Progenitor cell of endocrine pancreas (in vitro differentiated cells): ENCODE results near the gene CCDC88B. TPM values are rescaled to one million over a fixed set of nuclear protein-coding genes. Genes with fewer than 3 reads are reported as not detected.

Source experiments
- DNase-seq: peaks from one replicate; pipeline ENCODE4 v3.0.0; 2021; ENCODE audit warnings: low spot score; ENCODE audit not compliant: unreplicated experiment
- H3K27ac Mint-ChIP-seq: 2 replicates; pipeline ENCODE4 v1.8.0; 2021; ENCODE audit warnings: mild to moderate bottlenecking, moderate library complexity, mixed read lengths
- H3K27me3 Mint-ChIP-seq: 2 replicates; pipeline ENCODE4 v1.8.0; 2021; ENCODE audit warnings: mixed read lengths
- H3K36me3 Mint-ChIP-seq: 2 replicates; pipeline ENCODE4 v1.8.0; 2022; ENCODE audit warnings: mixed read lengths; ENCODE audit not compliant: insufficient read depth
- H3K4me1 Mint-ChIP-seq: 2 replicates; pipeline ENCODE4 v1.8.0; 2021; ENCODE audit warnings: low read depth, mixed read lengths
- H3K4me3 Mint-ChIP-seq: 2 replicates; pipeline ENCODE4 v1.8.0; 2021; ENCODE audit warnings: low read depth, mild to moderate bottlenecking, moderate library complexity, mixed read lengths
- H3K9me3 Mint-ChIP-seq: 2 replicates; pipeline ENCODE4 v1.8.0; 2021; ENCODE audit warnings: low read depth, mixed read lengths
- total RNA-seq: library from RNA; stranded (reverse); gene quantifications from 2 replicates; pipeline ENCODE4 v1.2.1, GENCODE V29; 2021
- TF ChIP-seq, protein P1 (sequence below): fragments of 200-600 bp; sonication (generic); IDR thresholded peaks from one replicate; pipeline ENCODE4 v1.5.0; 2021; ENCODE audit warnings: antibody characterized with exemption, mild to moderate bottlenecking; ENCODE audit not compliant: unreplicated experiment

CCDC88B gene
- total RNA-seq, 1 donor from 2014 or later: 4.3 TPM

GRCh38 chr11:64366751-64367150, 26.7 kb downstream of the CCDC88B start:
- no peak overlapping the region for H3K27ac Mint-ChIP-seq
- no peaks in the 10 kb centered on the region for H3K4me1 Mint-ChIP-seq
- no peak overlapping the region for H3K4me3 Mint-ChIP-seq
- no peaks in the 10 kb centered on the region for H3K27me3 Mint-ChIP-seq
- TF ChIP-seq, protein P1, sequence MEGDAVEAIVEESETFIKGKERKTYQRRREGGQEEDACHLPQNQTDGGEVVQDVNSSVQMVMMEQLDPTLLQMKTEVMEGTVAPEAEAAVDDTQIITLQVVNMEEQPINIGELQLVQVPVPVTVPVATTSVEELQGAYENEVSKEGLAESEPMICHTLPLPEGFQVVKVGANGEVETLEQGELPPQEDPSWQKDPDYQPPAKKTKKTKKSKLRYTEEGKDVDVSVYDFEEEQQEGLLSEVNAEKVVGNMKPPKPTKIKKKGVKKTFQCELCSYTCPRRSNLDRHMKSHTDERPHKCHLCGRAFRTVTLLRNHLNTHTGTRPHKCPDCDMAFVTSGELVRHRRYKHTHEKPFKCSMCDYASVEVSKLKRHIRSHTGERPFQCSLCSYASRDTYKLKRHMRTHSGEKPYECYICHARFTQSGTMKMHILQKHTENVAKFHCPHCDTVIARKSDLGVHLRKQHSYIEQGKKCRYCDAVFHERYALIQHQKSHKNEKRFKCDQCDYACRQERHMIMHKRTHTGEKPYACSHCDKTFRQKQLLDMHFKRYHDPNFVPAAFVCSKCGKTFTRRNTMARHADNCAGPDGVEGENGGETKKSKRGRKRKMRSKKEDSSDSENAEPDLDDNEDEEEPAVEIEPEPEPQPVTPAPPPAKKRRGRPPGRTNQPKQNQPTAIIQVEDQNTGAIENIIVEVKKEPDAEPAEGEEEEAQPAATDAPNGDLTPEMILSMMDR: no peak
- DNase-seq: no peak
- peaks cover 30% of the 10 kb centered on the region for H3K36me3 Mint-ChIP-seq
- no peaks in the 10 kb centered on the region for H3K9me3 Mint-ChIP-seq

- TF ChIP-seq, protein P1: no peak
- Mint-ChIP-seq H3K4me1 (no peaks in the 10 kb centered on the region), H3K27me3 (no peaks in the 10 kb centered on the region), H3K4me3 (no peak overlapping the region), H3K36me3 (peaks cover 28% of the 10 kb centered on the region), H3K9me3 (no peaks in the 10 kb centered on the region), H3K27ac (no peak overlapping the region)
- no peak for DNase-seq
Measured at GRCh38 chr11:64367931-64368672, 28.1 kb downstream of the CCDC88B start.

DNA sequence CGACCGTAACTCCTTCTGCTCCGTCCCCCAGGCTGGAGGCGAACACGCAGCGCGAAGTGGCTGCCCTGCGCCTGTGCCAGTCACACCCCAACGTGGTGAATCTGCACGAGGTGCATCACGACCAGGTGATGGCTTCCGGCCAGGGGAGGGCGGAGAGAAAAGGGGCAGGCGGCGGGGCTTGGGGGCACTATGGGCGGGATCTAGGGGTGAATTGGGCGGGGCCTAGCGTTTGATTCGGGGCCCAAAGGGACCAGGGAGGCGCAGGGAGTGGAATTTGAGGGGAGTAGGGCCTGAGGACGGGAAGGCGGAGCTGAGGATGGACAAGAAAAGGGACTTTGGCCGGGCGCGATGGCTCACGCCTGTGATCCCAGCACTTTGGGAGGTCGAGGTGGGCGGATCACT, 28.7 kb downstream of the CCDC88B start:
- Mint-ChIP-seq H3K27me3 (no peaks in the 10 kb centered on the region), H3K36me3 (peaks cover 25% of the 10 kb centered on the region), H3K4me1 (no peaks in the 10 kb centered on the region), H3K27ac (no peak overlapping the region), H3K4me3 (no peak overlapping the region), H3K9me3 (no peaks in the 10 kb centered on the region)
- TF ChIP-seq, protein P1: no peak
- DNase-seq: no peak

DNA sequence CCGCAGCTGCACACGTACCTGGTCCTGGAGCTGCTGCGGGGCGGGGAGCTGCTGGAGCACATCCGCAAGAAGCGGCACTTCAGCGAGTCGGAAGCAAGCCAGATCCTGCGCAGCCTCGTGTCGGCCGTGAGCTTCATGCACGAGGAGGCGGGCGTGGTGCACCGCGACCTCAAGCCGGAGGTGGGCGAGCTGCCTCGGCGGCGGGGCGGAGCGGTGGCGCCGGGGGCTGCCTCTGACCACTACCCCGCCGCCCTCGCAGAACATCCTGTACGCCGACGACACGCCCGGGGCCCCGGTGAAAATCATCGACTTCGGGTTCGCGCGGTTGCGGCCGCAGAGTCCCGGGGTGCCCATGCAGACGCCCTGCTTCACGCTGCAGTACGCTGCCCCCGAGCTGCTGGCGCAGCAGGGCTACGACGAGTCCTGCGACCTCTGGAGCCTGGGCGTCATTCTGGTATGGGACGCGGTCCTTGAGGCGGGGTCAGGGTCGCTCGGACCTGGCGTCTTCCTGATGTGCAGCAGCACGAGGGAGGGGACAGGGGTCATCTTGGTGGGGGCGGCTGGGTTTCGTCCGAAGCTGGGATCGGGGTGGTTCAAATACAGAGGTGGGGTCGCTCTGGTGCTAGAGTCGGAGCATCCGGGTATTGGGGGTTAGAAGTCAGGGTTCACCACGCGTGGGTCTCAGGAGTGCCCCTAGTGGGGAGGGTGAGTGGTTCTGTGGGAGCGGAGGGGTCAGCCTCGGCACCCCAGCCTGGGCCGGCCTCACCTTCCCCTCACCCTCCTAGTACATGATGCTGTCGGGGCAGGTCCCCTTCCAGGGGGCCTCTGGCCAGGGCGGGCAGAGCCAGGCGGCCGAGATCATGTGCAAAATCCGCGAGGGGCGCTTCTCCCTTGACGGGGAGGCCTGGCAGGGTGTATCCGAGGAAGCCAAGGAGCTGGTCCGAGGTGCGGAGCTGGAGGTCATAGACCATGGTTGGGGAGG, 29.7 kb downstream of the CCDC88B start:
- TF ChIP-seq, protein P1: no peak
- Mint-ChIP-seq H3K27ac (no peak overlapping the region), H3K36me3 (peaks cover 22% of the 10 kb centered on the region), H3K27me3 (no peaks in the 10 kb centered on the region), H3K4me3 (no peak overlapping the region), H3K9me3 (no peaks in the 10 kb centered on the region), H3K4me1 (no peaks in the 10 kb centered on the region)
- DNase-seq: no peak

DNA sequence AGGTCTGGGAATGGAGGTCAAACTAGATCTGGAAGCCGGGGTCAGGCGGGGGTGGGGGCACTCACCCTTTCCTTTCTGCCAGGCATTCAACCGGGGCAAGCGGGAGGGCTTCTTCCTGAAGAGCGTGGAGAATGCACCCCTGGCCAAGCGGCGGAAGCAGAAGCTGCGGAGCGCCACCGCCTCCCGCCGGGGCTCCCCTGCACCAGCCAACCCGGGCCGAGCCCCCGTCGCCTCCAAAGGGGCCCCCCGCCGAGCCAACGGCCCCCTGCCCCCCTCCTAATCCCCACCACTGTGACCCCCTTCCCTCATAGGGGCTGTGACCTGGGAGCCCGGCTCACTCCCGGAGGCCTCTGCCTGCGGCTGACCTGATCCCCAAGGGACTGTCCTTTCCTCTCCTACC, 31.2 kb downstream of the CCDC88B start:
- no peaks in the 10 kb centered on the region for H3K9me3 Mint-ChIP-seq
- H3K4me3 Mint-ChIP-seq: no peak overlapping the region
- H3K27ac Mint-ChIP-seq: no peak overlapping the region
- H3K4me1 Mint-ChIP-seq: no peaks in the 10 kb centered on the region
- H3K36me3 Mint-ChIP-seq: peaks cover 19% of the 10 kb centered on the region
- no peak for DNase-seq
- H3K27me3 Mint-ChIP-seq: no peaks in the 10 kb centered on the region
- TF ChIP-seq, protein P1: no peak
